Body of pancreas (tissue), 4 donors: ENCODE results near the gene SLC29A1. TPM values are rescaled to one million over a fixed set of nuclear protein-coding genes. Genes with fewer than 3 reads are reported as not detected.
A peak's percentile ranks its signal among the peaks of the same experiment; 100 is the strongest.

ENCODE experiments used
- ATAC-seq: fragments of 150-250 bp; one replicate; pipeline ENCODE4 v1.9.1; 2016
- DNase-seq, 4 donors: peaks; one replicate each; pipeline ENCODE4 v3.0.0-alpha.2; 2019
- H3K27ac ChIP-seq, 4 donors: fragments of 200-600 bp; sonication (generic); 1 replicate in 3 of 4; 2 replicates in 1 of 4; pipeline versions ENCODE4 v1.5.1 to v1.6.1; 2016 to 2019; ENCODE audit warnings: mild to moderate bottlenecking in 1 of 4, mixed read lengths in 1 of 4, moderate library complexity in 1 of 4
- H3K27me3 ChIP-seq, 2 donors: fragments of 200-600 bp; sonication (generic); one replicate each; pipeline ENCODE4 v1.6.0; 2016; ENCODE audit warnings: mild to moderate bottlenecking in 1 of 2
- H3K36me3 ChIP-seq, 2 donors: fragments of 200-600 bp; sonication (generic); replicated peaks in 1 of 2; 2 replicates each; pipeline ENCODE4 v1.5.1; 2016; ENCODE audit warnings: low read depth in 2 of 2; ENCODE audit not compliant: insufficient read depth in 1 of 2
- H3K4me1 ChIP-seq: fragments of 200-600 bp; sonication (generic); one replicate; pipeline ENCODE4 v1.6.0; 2016
- H3K4me3 ChIP-seq, 2 donors: fragments of 200-600 bp; sonication (generic); 1 replicate in 1 of 2; 2 replicates in 1 of 2; pipeline ENCODE4 v1.5.1; 2016 to 2019
- H3K9me3 ChIP-seq, 3 donors: fragments of 200-600 bp; sonication (generic); 1 replicate in 2 of 3; 2 replicates in 1 of 3; pipeline ENCODE4 v1.5.1; 2016
- CTCF ChIP-seq, 7 experiments: fragments of 450-650 bp in 4 of 7; fragments of 200-600 bp in 3 of 7; sonication (generic) in 3 of 7; IDR thresholded peaks; one replicate each; pipeline ENCODE4 v1.5.1; 2016 to 2019; ENCODE audit warnings: antibody characterized with exemption in 7 of 7
- POLR2A ChIP-seq, 3 donors: fragments of 450-650 bp; IDR thresholded peaks; one replicate each; pipeline ENCODE4 v1.6.1; 2016; ENCODE audit warnings: antibody characterized with exemption in 3 of 3, mild to moderate bottlenecking in 2 of 3
- WGBS, 2 donors: methylation state at CpG; one replicate each; pipeline ENCODE4 v1.1.5; 2017; 5-methylcytosine and 5-hydroxymethylcytosine counted together
- intact Hi-C: fragments of 100-400 bp; cut with DNase I; formaldehyde crosslinking; loops from one replicate; pipeline ENCODE4 v1.15.1; 2023
- total RNA-seq, 2 donors: library from RNA; depleted of rRNA; stranded (reverse); fragments of >200 nt; gene quantifications; one replicate each; pipeline ENCODE4 v1.1.0, GENCODE V29; 2016

The SLC29A1 gene
- 10 to 100 TPM; 44.8 to 90.3 TPM for total RNA-seq

GRCh38 chr6:44223319-44224028 is at the start of gene SLC29A1:
TSS of gene SLC29A1 (plus strand) at chr6:44223595. CDS start at chr6:44227314, 3,719 bp downstream.
- intact Hi-C loops: no loop called here
- Histone ChIP-seq H3K27ac (peak within 1 kb of the TSS; percentile 92 to 95 (median 94)), H3K4me1 (peaks cover 89% of the 10 kb centered on the region), H3K9me3 (no peaks in the 10 kb centered on the region), H3K36me3 (no peaks in the 10 kb centered on the region), H3K4me3 (peak within 1 kb of the TSS in 1 of 2 donors; percentile 21), H3K27me3 (no peaks in the 10 kb centered on the region)
- ATAC-seq (peak; percentile 31), DNase-seq (peak; percentile 77 to 86 (median 82))
- TF ChIP-seq POLR2A (IDR thresholded peaks at IDR 0.05) (peak in 2 of 3 donors; percentile 31 to 58), CTCF (IDR thresholded peaks at IDR 0.05) (peak in 3 of 7 experiments; percentile 21 to 26 (median 23))
- WGBS, 2 donors: 0% methylated on average over 10 to 55 of the region's 73 CpGs

DNA sequence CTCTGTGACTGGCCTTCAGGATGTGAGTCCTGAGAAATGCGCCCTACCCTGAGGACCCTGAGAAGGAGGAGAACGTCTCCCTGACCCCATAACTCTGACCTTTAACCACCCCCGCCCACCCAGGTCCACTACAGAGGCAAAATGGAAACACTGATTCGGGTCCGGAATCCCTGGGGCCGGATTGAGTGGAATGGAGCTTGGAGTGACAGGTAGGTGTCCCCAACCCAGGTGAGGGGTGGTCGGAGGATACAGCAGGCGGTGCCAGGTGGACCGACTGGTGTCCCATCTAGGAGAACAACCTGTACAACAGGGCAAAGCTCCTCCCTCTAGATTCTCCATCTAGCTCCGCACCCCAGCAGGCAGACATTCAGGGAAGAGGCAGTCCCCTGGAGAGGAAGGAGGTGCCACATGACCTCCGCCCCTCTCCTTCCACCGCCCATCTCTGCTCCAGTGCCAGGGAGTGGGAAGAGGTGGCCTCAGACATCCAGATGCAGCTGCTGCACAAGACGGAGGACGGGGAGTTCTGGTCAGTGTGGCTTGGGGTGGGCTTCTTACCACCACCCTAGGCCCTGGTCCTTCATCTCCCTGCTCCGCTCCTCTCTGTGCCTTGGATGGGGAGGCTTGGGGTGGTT is 47.1 kb upstream of the SLC29A1 start:
- no peak for ATAC-seq
- intact Hi-C loops: loop anchor here (10.0 kb wide), 1 partner anchor 169 kb away; the partner anchor contains the start of gene SPATS1
- Histone ChIP-seq H3K4me1 (peaks cover 4% of the 10 kb centered on the region), H3K27me3 (no peaks in the 10 kb centered on the region), H3K4me3 (no peak overlapping the region), H3K36me3 (no peaks in the 10 kb centered on the region), H3K9me3 (no peaks in the 10 kb centered on the region), H3K27ac (no peak overlapping the region)
- TF ChIP-seq POLR2A (IDR thresholded peaks at IDR 0.05) (no peak), CTCF (IDR thresholded peaks at IDR 0.05) (no peak)
- WGBS, 2 donors: 73 to 74% methylated on average over 6 to 15 of the region's 15 CpGs
- no peak for DNase-seq

DNA sequence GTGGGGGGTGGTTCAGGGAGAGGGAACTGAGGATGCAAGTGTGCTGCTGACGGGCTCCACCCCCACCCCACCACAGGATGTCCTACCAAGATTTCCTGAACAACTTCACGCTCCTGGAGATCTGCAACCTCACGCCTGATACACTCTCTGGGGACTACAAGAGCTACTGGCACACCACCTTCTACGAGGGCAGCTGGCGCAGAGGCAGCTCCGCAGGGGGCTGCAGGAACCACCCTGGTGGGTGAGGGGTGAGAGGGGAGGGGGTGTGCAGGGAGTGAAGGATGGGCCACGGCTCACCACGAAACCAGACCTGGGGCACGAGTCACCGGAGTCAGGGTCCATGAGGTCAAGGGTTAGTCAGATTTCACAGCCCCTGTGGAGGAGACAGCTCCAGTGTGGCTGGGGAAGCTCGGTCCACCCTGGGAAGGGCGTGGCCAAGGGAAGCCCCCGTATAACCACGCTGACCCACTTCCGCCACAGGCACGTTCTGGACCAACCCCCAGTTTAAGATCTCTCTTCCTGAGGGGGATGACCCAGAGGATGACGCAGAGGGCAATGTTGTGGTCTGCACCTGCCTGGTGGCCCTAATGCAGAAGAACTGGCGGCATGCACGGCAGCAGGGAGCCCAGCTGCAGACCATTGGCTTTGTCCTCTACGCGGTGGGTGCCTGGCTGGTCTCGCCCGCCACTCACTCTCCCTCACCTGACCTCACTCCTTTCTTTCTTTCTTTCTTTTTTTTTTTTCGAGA is 46.5 kb upstream of the SLC29A1 start:
- H3K36me3 ChIP-seq: no peaks in the 10 kb centered on the region
- H3K4me1 ChIP-seq: peaks cover 4% of the 10 kb centered on the region
- ATAC-seq (no peak), DNase-seq (no peak)
- no peak overlapping the region for H3K4me3 ChIP-seq
- H3K27ac ChIP-seq: no peak overlapping the region
- WGBS, 2 donors: 65 to 81% methylated on average over 23 of the region's 24 CpGs
- no peaks in the 10 kb centered on the region for H3K9me3 ChIP-seq
- TF ChIP-seq CTCF (IDR thresholded peaks at IDR 0.05) (no peak), POLR2A (IDR thresholded peaks at IDR 0.05) (no peak)
- no peaks in the 10 kb centered on the region for H3K27me3 ChIP-seq
- intact Hi-C loops: loop anchor here (10.0 kb wide), 1 partner anchor 168 kb away; the partner anchor contains the start of gene SPATS1

DNA sequence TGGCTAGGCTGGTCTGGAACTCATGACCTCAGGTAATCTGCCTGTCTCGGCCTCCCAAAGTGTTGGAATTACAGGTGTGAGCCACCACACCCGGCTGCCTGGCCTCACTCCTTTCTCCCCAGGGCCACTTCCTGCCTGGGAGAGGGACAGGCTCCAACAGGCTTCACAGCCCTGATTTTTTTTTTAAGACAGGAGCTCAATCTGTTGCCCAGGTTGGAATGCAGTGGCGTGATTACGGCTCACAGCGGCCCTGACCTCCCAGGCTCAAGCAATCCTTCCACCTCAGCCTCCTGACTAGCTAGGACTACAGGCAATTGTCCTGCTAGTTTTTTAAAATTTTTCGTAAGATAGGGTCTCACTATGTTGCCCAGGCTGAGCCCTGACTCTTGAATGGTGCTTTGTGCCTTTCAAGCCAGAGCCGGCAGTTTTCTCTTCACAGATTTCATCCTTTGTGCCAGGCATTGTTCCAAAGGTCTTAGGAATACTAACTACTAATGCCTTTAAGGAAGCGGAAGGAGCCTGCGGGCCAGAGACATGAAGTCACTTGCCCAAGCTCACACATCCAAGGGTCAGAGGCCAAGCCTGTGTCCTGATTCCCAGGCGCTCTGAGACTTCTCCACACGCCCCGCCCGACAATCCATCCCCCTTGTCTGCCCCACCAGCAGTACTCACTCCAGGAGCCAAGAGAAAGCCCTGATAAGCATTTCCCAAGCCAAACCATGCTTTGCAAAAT is 45.5 kb upstream of the SLC29A1 start:
- 87 to 90% methylated on average over 13 of the region's 13 CpGs for WGBS, 2 donors
- ATAC-seq: peak; percentile 57
- TF ChIP-seq POLR2A (IDR thresholded peaks at IDR 0.05) (no peak), CTCF (IDR thresholded peaks at IDR 0.05) (no peak)
- Histone ChIP-seq H3K4me1 (peaks cover 3% of the 10 kb centered on the region), H3K27ac (no peak overlapping the region), H3K36me3 (no peaks in the 10 kb centered on the region), H3K27me3 (no peaks in the 10 kb centered on the region), H3K4me3 (no peak overlapping the region), H3K9me3 (no peaks in the 10 kb centered on the region)
- intact Hi-C loops: loop anchor here (10.0 kb wide), 1 partner anchor 167 kb away; the partner anchor contains the start of gene SPATS1
- DNase-seq: peak in 3 of 4 donors; percentile 31 to 62 (median 50)
